ENCODE results near the gene MARCHF11.

The MARCHF11 gene

GRCh38 chr5:16082053-16082452 lies 97.5 kb downstream of the MARCHF11 start:
- Histone ChIP-seq H4K8ac (ENCODE audit: low read length) (no peak overlapping the region), H3K23ac (ENCODE audit: low read length in 2 of 2) (no peak overlapping the region), H3K4me2 (ENCODE audit: low read length, poor library complexity, severe bottlenecking) (no peak overlapping the region), H3K36me3 (ENCODE audit: control insufficient read depth in 1 of 2, insufficient read depth in 2 of 2, low read depth in 1 of 2, low read length in 2 of 2) (no peaks in the 10 kb centered on the region), H2AK5ac (ENCODE audit: low read length, severe bottlenecking) (no peak overlapping the region), H3K18ac (ENCODE audit: low read depth in 1 of 2, low read length in 2 of 2) (no peak overlapping the region), H3K14ac (ENCODE audit: low read length in 2 of 2) (no peak overlapping the region), H2BK12ac (ENCODE audit: low read length in 2 of 2) (no peak overlapping the region), H3K79me1 (replicated peaks; ENCODE audit: low read length, poor library complexity, severe bottlenecking) (no peaks in the 10 kb centered on the region), H2BK120ac (ENCODE audit: low read depth, low read length) (no peak overlapping the region), H3K4me3 (ENCODE audit: insufficient read depth in 1 of 2, low read depth in 1 of 2, low read length in 2 of 2) (no peak overlapping the region), H3K9ac (ENCODE audit: low read length) (no peak overlapping the region), H2AFZ (ENCODE audit: low read depth, low read length) (no peak overlapping the region), H4K91ac (ENCODE audit: low read length) (no peak overlapping the region), H3K27ac (ENCODE audit: low read length, poor library complexity, severe bottlenecking) (no peak overlapping the region), H2BK15ac (ENCODE audit: low read depth, poor library complexity, severe bottlenecking) (no peak overlapping the region), H3K4me1 (ENCODE audit: control insufficient read depth, insufficient read depth, low read depth, low read length) (no peaks in the 10 kb centered on the region), H3K4ac (ENCODE audit: low read depth in 1 of 2, low read length in 2 of 2) (no peak overlapping the region), H3K9me3 (ENCODE audit: control insufficient read depth, low read length) (no peaks in the 10 kb centered on the region), H2BK5ac (ENCODE audit: low read depth, low read length, poor library complexity, severe bottlenecking) (no peak overlapping the region), H3K27me3 (ENCODE audit: control insufficient read depth in 1 of 2, insufficient read depth in 1 of 2, low read length in 2 of 2) (peaks cover 0 to 2% of the 10 kb centered on the region in 2 experiments)
- DNase-seq, result no peak
- WGBS, result 80% methylated on average over 7 of the region's 7 CpGs

GRCh38 chr5:16081376-16081955 lies 98.1 kb downstream of the MARCHF11 start:
- no peak overlapping the region for H3K23ac ChIP-seq (ENCODE audit: low read length in 2 of 2)
- H2BK12ac ChIP-seq (ENCODE audit: low read length in 2 of 2), result no peak overlapping the region
- H2BK15ac ChIP-seq (ENCODE audit: low read depth, poor library complexity, severe bottlenecking), result no peak overlapping the region
- no peaks in the 10 kb centered on the region for H3K36me3 ChIP-seq (ENCODE audit: control insufficient read depth in 1 of 2, insufficient read depth in 2 of 2, low read depth in 1 of 2, low read length in 2 of 2)
- no peak overlapping the region for H3K18ac ChIP-seq (ENCODE audit: low read depth in 1 of 2, low read length in 2 of 2)
- H2BK5ac ChIP-seq (ENCODE audit: low read depth, low read length, poor library complexity, severe bottlenecking), result no peak overlapping the region
- no peak overlapping the region for H3K9ac ChIP-seq (ENCODE audit: low read length)
- peaks cover 0 to 2% of the 10 kb centered on the region in 2 experiments for H3K27me3 ChIP-seq (ENCODE audit: control insufficient read depth in 1 of 2, insufficient read depth in 1 of 2, low read length in 2 of 2)
- H3K4me1 ChIP-seq (ENCODE audit: control insufficient read depth, insufficient read depth, low read depth, low read length), result no peaks in the 10 kb centered on the region
- H3K4me3 ChIP-seq (ENCODE audit: insufficient read depth in 1 of 2, low read depth in 1 of 2, low read length in 2 of 2), result no peak overlapping the region
- DNase-seq, result no peak
- no peaks in the 10 kb centered on the region for H3K9me3 ChIP-seq (ENCODE audit: control insufficient read depth, low read length)
- no peak overlapping the region for H2AFZ ChIP-seq (ENCODE audit: low read depth, low read length)
- H4K91ac ChIP-seq (ENCODE audit: low read length), result no peak overlapping the region
- H3K4ac ChIP-seq (ENCODE audit: low read depth in 1 of 2, low read length in 2 of 2), result no peak overlapping the region
- no peak overlapping the region for H2BK120ac ChIP-seq (ENCODE audit: low read depth, low read length)
- no peak overlapping the region for H4K8ac ChIP-seq (ENCODE audit: low read length)
- no peak overlapping the region for H3K4me2 ChIP-seq (ENCODE audit: low read length, poor library complexity, severe bottlenecking)
- H3K27ac ChIP-seq (ENCODE audit: low read length, poor library complexity, severe bottlenecking), result no peak overlapping the region
- WGBS, result 87% methylated on average over 9 of the region's 10 CpGs
- H2AK5ac ChIP-seq (ENCODE audit: low read length, severe bottlenecking), result no peak overlapping the region
- H3K79me1 ChIP-seq (replicated peaks; ENCODE audit: low read length, poor library complexity, severe bottlenecking), result no peaks in the 10 kb centered on the region
- no peak overlapping the region for H3K14ac ChIP-seq (ENCODE audit: low read length in 2 of 2)

- H3K36me3 ChIP-seq (ENCODE audit: control insufficient read depth in 1 of 2, insufficient read depth in 2 of 2, low read depth in 1 of 2, low read length in 2 of 2), result no peaks in the 10 kb centered on the region
- no peak overlapping the region for H3K4me2 ChIP-seq (ENCODE audit: low read length, poor library complexity, severe bottlenecking)
- no peak overlapping the region for H3K27ac ChIP-seq (ENCODE audit: low read length, poor library complexity, severe bottlenecking)
- H2BK12ac ChIP-seq (ENCODE audit: low read length in 2 of 2), result no peak overlapping the region
- H3K9me3 ChIP-seq (ENCODE audit: control insufficient read depth, low read length), result no peaks in the 10 kb centered on the region
- WGBS, result 91% methylated on average over 5 of the region's 7 CpGs
- H3K27me3 ChIP-seq (ENCODE audit: control insufficient read depth in 1 of 2, insufficient read depth in 1 of 2, low read length in 2 of 2), result peaks cover 0 to 2% of the 10 kb centered on the region in 2 experiments
- no peak overlapping the region for H2AK5ac ChIP-seq (ENCODE audit: low read length, severe bottlenecking)
- no peaks in the 10 kb centered on the region for H3K79me1 ChIP-seq (replicated peaks; ENCODE audit: low read length, poor library complexity, severe bottlenecking)
- no peak overlapping the region for H3K23ac ChIP-seq (ENCODE audit: low read length in 2 of 2)
- no peak overlapping the region for H4K8ac ChIP-seq (ENCODE audit: low read length)
- H2BK15ac ChIP-seq (ENCODE audit: low read depth, poor library complexity, severe bottlenecking), result no peak overlapping the region
- no peak overlapping the region for H3K4me3 ChIP-seq (ENCODE audit: insufficient read depth in 1 of 2, low read depth in 1 of 2, low read length in 2 of 2)
- no peak overlapping the region for H2BK5ac ChIP-seq (ENCODE audit: low read depth, low read length, poor library complexity, severe bottlenecking)
- no peak overlapping the region for H3K14ac ChIP-seq (ENCODE audit: low read length in 2 of 2)
- H3K4ac ChIP-seq (ENCODE audit: low read depth in 1 of 2, low read length in 2 of 2), result no peak overlapping the region
- no peak for DNase-seq
- H2AFZ ChIP-seq (ENCODE audit: low read depth, low read length), result no peak overlapping the region
- H4K91ac ChIP-seq (ENCODE audit: low read length), result no peak overlapping the region
- H2BK120ac ChIP-seq (ENCODE audit: low read depth, low read length), result no peak overlapping the region
- no peak overlapping the region for H3K9ac ChIP-seq (ENCODE audit: low read length)
- H3K4me1 ChIP-seq (ENCODE audit: control insufficient read depth, insufficient read depth, low read depth, low read length), result no peaks in the 10 kb centered on the region
- H3K18ac ChIP-seq (ENCODE audit: low read depth in 1 of 2, low read length in 2 of 2), result no peak overlapping the region
These were observed 102.9 kb downstream of the MARCHF11 start for GRCh38 chr5:16076657-16077056.

GRCh38 chr5:16074358-16074757 lies 105.2 kb downstream of the MARCHF11 start:
- no peak overlapping the region for H2BK120ac ChIP-seq (ENCODE audit: low read depth, low read length)
- no peaks in the 10 kb centered on the region for H3K4me1 ChIP-seq (ENCODE audit: control insufficient read depth, insufficient read depth, low read depth, low read length)
- H3K4me2 ChIP-seq (ENCODE audit: low read length, poor library complexity, severe bottlenecking), result no peak overlapping the region
- no peak overlapping the region for H2BK12ac ChIP-seq (ENCODE audit: low read length in 2 of 2)
- no peak overlapping the region for H2BK5ac ChIP-seq (ENCODE audit: low read depth, low read length, poor library complexity, severe bottlenecking)
- no peak overlapping the region for H2BK15ac ChIP-seq (ENCODE audit: low read depth, poor library complexity, severe bottlenecking)
- DNase-seq, result no peak
- no peaks in the 10 kb centered on the region for H3K79me1 ChIP-seq (replicated peaks; ENCODE audit: low read length, poor library complexity, severe bottlenecking)
- H4K91ac ChIP-seq (ENCODE audit: low read length), result no peak overlapping the region
- no peak overlapping the region for H3K18ac ChIP-seq (ENCODE audit: low read depth in 1 of 2, low read length in 2 of 2)
- H3K4me3 ChIP-seq (ENCODE audit: insufficient read depth in 1 of 2, low read depth in 1 of 2, low read length in 2 of 2), result no peak overlapping the region
- H2AK5ac ChIP-seq (ENCODE audit: low read length, severe bottlenecking), result no peak overlapping the region
- no peak overlapping the region for H4K8ac ChIP-seq (ENCODE audit: low read length)
- H3K27me3 ChIP-seq (ENCODE audit: control insufficient read depth in 1 of 2, insufficient read depth in 1 of 2, low read length in 2 of 2), result peaks cover 0 to 2% of the 10 kb centered on the region in 2 experiments
- H3K4ac ChIP-seq (ENCODE audit: low read depth in 1 of 2, low read length in 2 of 2), result no peak overlapping the region
- no peaks in the 10 kb centered on the region for H3K36me3 ChIP-seq (ENCODE audit: control insufficient read depth in 1 of 2, insufficient read depth in 2 of 2, low read depth in 1 of 2, low read length in 2 of 2)
- no peak overlapping the region for H3K23ac ChIP-seq (ENCODE audit: low read length in 2 of 2)
- H3K27ac ChIP-seq (ENCODE audit: low read length, poor library complexity, severe bottlenecking), result no peak overlapping the region
- H2AFZ ChIP-seq (ENCODE audit: low read depth, low read length), result no peak overlapping the region
- no peak overlapping the region for H3K14ac ChIP-seq (ENCODE audit: low read length in 2 of 2)
- H3K9me3 ChIP-seq (ENCODE audit: control insufficient read depth, low read length), result no peaks in the 10 kb centered on the region
- 71% methylated on average over 4 of the region's 4 CpGs for WGBS
- no peak overlapping the region for H3K9ac ChIP-seq (ENCODE audit: low read length)
